ENCODE measurements around the gene SECTM1.

SECTM1 gene

DNA sequence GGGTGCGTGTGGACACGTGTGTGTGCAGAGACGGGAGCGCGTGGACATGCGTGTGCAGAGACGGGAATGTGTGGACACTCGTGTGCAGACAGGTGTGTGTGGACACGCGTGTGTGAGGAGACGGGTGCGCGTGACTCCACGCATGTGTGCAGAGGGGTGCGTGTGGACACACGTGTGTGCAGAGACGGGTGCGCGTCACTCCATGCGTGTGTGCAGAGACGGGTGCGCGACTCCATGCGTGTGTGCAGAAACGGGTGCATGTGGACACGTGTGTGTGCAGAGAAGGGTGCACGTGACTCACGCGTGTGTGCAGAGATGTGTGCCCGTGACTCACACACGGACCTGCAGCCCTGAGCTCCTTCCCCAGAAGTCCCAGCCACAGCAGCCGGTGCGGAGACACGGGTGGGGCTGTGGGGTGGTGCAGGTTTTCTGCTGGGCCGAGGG is 13.9 kb downstream of the SECTM1 start:
- DNase-seq (ENCODE audit: extremely low read depth, low read depth): no peak
- TF ChIP-seq CTCF (IDR thresholded peaks at IDR 0.05; ENCODE audit: low read depth, low read length): no peak

GRCh38 chr17:82318772-82319606 is 14.6 kb downstream of the SECTM1 start:
- DNase-seq (ENCODE audit: extremely low read depth, low read depth): no peak
- TF ChIP-seq CTCF (IDR thresholded peaks at IDR 0.05; ENCODE audit: low read depth, low read length): no peak

DNA sequence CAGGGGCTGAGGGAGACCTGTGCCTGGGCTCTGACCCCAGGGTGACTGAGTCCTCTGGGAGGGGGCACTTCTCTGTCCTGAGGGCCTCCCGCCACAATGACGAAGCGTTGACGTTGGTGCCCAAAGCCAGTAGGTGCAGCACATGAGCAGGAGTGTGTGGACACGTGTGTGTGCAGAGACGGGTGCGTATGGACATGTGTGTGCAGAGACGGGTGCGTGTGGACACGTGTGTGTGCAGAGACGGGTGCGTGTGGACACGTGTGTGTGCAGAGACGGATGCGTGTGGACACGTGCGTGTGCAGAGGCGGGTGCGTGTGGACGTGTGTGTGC is 15.4 kb downstream of the SECTM1 start:
- no peak for TF ChIP-seq CTCF (IDR thresholded peaks at IDR 0.05; ENCODE audit: low read depth, low read length)
- DNase-seq (ENCODE audit: extremely low read depth, low read depth): no peak

- TF ChIP-seq CTCF (IDR thresholded peaks at IDR 0.05; ENCODE audit: low read depth, low read length): no peak
- DNase-seq (ENCODE audit: extremely low read depth, low read depth): no peak
These were observed 16.0 kb downstream of the SECTM1 start, which contains the start of gene CD7 for GRCh38 chr17:82317394-82318168. Gene CD7 (minus strand): TSS chr17:82317608. CDS start chr17:82317495, 113 bp downstream.

DNA sequence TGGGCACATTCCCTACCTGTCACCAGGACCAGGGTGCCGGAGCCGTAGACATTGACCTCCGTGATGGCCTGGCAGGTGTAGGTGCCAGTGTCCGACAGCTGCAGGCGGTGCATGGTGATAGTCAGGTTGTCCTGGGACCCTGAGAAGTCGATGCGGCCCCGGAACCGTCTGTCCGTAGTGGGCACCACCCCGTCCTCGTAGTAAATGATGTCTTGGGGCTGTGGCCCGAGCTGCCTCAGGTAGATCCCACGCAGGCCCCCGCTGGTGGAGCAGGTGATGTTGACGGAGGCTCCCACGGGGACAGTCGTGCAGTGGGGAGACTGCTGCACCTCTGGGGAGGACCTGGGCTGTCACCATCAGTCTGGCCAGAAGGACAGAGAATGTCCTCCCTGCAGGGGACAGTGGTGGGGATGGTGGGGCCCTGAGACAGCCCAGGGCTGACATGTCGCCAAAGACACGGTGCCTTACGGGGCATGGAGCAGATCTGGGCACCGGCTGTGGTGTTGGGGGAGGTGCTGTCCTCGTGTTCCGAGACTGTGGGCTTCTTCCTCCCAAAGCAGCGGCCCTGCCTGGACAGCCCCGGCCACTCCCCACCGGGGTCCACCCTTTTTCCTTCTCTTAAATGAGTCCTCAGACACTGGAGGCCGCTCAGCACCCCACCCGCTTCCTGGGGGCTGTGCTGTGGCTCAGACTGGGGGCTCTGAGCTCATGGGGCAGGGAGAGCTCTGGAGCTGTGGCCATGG is 16.7 kb downstream of the SECTM1 start:
- TF ChIP-seq CTCF (IDR thresholded peaks at IDR 0.05; ENCODE audit: low read depth, low read length): no peak
- no peak for DNase-seq (ENCODE audit: extremely low read depth, low read depth)

DNA sequence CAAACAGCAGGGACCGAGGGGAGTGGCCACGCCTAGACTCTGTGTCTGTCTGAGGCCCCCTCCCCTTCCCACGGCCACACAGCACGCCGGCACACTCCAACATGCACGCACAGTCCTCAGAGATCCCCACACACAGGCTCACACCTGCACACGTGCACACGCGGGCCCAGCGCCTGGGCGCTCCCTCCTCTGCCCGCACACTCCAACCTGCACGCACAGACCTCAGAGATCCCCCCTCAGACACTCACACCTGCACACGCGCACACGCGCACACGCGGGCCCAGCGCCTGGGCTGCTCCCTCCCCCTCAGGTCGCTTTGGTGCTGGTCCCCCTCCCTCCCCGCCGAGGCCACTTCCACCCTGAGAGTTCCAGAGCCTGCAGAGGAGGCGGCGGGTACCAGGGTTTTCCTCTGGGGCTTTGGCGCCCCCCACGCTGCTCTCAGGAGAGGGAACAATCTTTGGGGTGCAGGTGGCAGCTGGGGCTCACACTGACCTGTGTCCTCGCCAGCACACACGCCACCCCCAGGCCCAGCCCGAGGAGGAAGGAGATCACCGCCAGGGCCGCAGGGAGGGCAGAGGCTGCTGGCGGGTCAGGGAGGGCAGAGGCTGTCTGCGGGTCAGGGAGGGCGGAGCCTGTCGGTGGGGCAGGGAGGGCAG is 17.7 kb downstream of the SECTM1 start:
- no peak for DNase-seq (ENCODE audit: extremely low read depth, low read depth)
- TF ChIP-seq CTCF (IDR thresholded peaks at IDR 0.05; ENCODE audit: low read depth, low read length): no peak
